HFFc6 (cell line): ENCODE data around the gene STK10. TPM values are rescaled to one million over a fixed set of nuclear protein-coding genes. Genes with fewer than 3 reads are reported as not detected.

Experiments used
- DNase-seq: peaks from one replicate; pipeline ENCODE4 v3.0.0-alpha.2; 2018
- H3K27ac Mint-ChIP-seq: 2 replicates; pipeline ENCODE4 v1.8.0; 2020; ENCODE audit warnings: mild to moderate bottlenecking, mixed read lengths
- H3K27me3 Mint-ChIP-seq: 2 replicates; pipeline ENCODE4 v1.8.0; 2021; ENCODE audit warnings: mild to moderate bottlenecking, moderate library complexity, mixed read lengths; ENCODE audit not compliant: insufficient read depth
- H3K36me3 Mint-ChIP-seq: 2 replicates; pipeline ENCODE4 v1.8.0; 2021; ENCODE audit warnings: low read depth, mixed read lengths
- H3K4me1 Mint-ChIP-seq: 2 replicates; pipeline ENCODE4 v1.8.0; 2020; ENCODE audit warnings: low read depth, mixed read lengths
- H3K4me3 Mint-ChIP-seq: 2 replicates; pipeline ENCODE4 v1.8.0; 2020; ENCODE audit warnings: mild to moderate bottlenecking, moderate library complexity, mixed read lengths
- H3K9me3 Mint-ChIP-seq: 2 replicates; pipeline ENCODE4 v1.8.0; 2020; ENCODE audit warnings: mild to moderate bottlenecking, mixed read lengths
- total RNA-seq, 6 experiments: library from RNA; stranded (reverse); fragmentation: NEBNext Ultra II Directional; extraction: Animal tissue kit (Norgen Biotek cat#: 25700); gene quantifications; 2 replicates in 1 of 6; 3 replicates in 5 of 6; pipeline ENCODE4 v1.2.3, GENCODE V29; 2021
- TF ChIP-seq, protein P1 (sequence below): fragments of 200-600 bp; sonication (generic); IDR thresholded peaks from 2 replicates; pipeline ENCODE4 v1.5.0; 2021; ENCODE audit warnings: antibody characterized with exemption, mild to moderate bottlenecking

Gene STK10
- total RNA-seq, 6 experiments from 2014 or later, result 39.8 to 51.6 (median 47.5) TPM

DNA sequence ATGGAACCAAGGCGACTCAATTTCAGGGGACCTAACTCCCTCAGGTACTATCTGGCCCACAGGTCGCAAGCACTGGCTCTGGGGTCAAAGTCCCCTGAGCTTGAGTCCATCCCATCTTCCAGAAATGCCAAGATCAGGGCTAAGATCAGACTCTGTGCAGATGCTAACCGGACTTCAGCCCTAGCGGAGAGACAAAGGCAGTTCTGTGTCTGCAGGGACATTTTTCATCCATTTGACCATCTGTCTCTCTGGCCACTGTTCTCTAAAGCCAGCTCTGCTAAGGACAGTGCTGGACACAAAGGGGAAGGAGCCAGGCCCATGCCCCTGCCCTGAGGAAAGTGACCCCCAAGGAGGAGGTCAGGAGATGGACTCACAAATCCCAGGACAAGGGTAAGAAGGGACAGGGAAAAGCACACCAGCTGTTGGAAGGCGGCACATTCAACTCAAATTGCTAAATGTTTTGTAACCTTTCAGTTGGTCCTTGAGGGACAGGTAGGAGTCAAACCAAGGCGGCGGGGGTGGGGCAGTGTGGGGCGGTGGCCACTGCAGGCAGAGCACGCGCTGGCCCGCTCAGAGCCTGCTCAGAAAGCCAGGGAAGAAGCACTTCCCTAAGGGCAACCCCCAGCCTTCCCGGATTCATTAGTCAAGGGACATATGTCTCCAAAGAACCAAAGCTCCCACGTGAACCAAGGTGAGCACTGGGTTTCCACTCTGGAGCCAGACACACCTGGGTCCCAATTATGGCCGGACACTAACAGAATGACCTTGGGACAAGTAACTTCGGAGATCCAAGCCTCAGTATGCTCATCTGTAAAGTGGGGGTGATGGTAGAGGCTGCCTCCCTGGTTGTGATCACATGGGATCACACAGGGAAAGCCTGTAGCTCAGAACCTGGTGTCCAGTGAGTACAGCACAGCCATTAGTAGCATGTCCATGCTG lies 42.8 kb downstream of the STK10 start:
- no peaks in the 10 kb centered on the region for H3K9me3 Mint-ChIP-seq
- TF ChIP-seq, protein P1, sequence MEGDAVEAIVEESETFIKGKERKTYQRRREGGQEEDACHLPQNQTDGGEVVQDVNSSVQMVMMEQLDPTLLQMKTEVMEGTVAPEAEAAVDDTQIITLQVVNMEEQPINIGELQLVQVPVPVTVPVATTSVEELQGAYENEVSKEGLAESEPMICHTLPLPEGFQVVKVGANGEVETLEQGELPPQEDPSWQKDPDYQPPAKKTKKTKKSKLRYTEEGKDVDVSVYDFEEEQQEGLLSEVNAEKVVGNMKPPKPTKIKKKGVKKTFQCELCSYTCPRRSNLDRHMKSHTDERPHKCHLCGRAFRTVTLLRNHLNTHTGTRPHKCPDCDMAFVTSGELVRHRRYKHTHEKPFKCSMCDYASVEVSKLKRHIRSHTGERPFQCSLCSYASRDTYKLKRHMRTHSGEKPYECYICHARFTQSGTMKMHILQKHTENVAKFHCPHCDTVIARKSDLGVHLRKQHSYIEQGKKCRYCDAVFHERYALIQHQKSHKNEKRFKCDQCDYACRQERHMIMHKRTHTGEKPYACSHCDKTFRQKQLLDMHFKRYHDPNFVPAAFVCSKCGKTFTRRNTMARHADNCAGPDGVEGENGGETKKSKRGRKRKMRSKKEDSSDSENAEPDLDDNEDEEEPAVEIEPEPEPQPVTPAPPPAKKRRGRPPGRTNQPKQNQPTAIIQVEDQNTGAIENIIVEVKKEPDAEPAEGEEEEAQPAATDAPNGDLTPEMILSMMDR, result no peak
- peaks cover 58% of the 10 kb centered on the region for H3K4me1 Mint-ChIP-seq
- no peak for DNase-seq
- H3K27ac Mint-ChIP-seq, result no peak overlapping the region
- no peak overlapping the region for H3K4me3 Mint-ChIP-seq
- H3K36me3 Mint-ChIP-seq, result peaks cover 11% of the 10 kb centered on the region; the same call in 1 of the 2 replicates
- H3K27me3 Mint-ChIP-seq, result peaks cover 4% of the 10 kb centered on the region; the same call in 1 of the 2 replicates

GRCh38 chr5:172144291-172144815 lies 43.7 kb downstream of the STK10 start:
- TF ChIP-seq, protein P1, result no peak
- no peak for DNase-seq
- Mint-ChIP-seq H3K9me3 (no peaks in the 10 kb centered on the region), H3K27me3 (peaks cover 4% of the 10 kb centered on the region; the same call in 1 of the 2 replicates), H3K4me1 (peaks cover 60% of the 10 kb centered on the region), H3K4me3 (no peak overlapping the region), H3K27ac (no peak overlapping the region; the same call in 1 of the 2 replicates), H3K36me3 (peaks cover 11% of the 10 kb centered on the region; the same call in 1 of the 2 replicates)

DNA sequence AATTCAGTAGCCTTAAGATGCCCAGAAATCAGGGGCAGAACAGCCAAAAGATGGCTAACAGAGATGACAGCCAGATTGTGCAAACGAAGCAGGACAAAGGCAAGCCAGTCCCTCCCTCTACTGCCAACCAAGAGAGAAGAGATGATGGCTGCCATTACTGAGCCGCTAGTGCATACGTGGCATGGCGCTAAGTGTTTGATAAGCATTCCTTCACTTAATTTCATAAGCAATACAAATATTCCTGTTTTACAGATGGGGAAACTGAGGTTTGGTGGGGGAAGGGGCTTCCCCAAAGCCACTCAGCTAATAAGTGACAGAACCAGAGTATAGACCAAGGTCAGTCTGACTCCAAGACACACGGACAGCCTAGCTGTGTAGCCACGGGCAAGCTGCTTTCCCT lies 44.1 kb downstream of the STK10 start:
- Mint-ChIP-seq H3K27ac (no peak overlapping the region; the same call in 1 of the 2 replicates), H3K36me3 (peaks cover 11% of the 10 kb centered on the region; the same call in 1 of the 2 replicates), H3K4me3 (no peak overlapping the region), H3K27me3 (peaks cover 4% of the 10 kb centered on the region; the same call in 1 of the 2 replicates), H3K4me1 (peaks cover 58% of the 10 kb centered on the region), H3K9me3 (no peaks in the 10 kb centered on the region)
- DNase-seq, result no peak
- TF ChIP-seq, protein P1, result no peak

DNA sequence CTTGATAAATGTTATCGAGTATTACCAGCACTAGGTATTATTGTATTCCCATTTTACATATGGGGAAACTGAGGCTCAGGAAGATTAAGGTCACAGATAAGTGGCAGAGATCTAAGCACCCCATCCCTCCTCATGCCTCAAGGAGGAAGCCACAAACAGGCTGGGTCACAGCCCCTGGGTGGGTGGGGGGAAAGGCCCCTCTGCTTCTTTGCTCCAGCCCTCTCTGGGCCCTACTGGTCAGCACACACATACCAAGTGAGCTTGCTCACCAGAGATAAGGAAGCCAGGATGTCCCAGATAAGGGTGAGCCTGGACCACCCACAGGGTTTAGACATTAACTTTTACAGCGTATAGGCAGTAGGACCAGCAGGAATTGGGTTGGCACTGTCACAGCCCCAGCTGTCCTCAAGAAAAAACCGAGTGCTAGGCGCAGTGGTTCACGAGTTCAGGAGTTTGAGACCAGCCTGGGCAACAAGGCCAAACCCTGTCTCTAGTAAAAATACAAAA lies 45.3 kb downstream of the STK10 start:
- no peak overlapping the region; the same call in 1 of the 2 replicates for H3K27ac Mint-ChIP-seq
- DNase-seq, result no peak
- H3K4me3 Mint-ChIP-seq, result no peak overlapping the region
- TF ChIP-seq, protein P1, result no peak
- H3K4me1 Mint-ChIP-seq, result peaks cover 55% of the 10 kb centered on the region
- peaks cover 3% of the 10 kb centered on the region; the same call in 1 of the 2 replicates for H3K27me3 Mint-ChIP-seq
- H3K36me3 Mint-ChIP-seq, result peaks cover 14% of the 10 kb centered on the region
- no peaks in the 10 kb centered on the region for H3K9me3 Mint-ChIP-seq

GRCh38 chr5:172141949-172142319 lies 46.1 kb downstream of the STK10 start:
- Mint-ChIP-seq H3K27ac (no peak overlapping the region), H3K9me3 (no peaks in the 10 kb centered on the region), H3K36me3 (peaks cover 18% of the 10 kb centered on the region), H3K4me1 (peaks cover 55% of the 10 kb centered on the region), H3K27me3 (peaks cover 3% of the 10 kb centered on the region; the same call in 1 of the 2 replicates), H3K4me3 (no peak overlapping the region)
- no peak for DNase-seq
- TF ChIP-seq, protein P1, result no peak
